Muscle of back (tissue), 11 donors: ENCODE measurements around the gene OMG. TPM values are rescaled to one million over a fixed set of nuclear protein-coding genes. Genes with fewer than 3 reads are reported as not detected.
"Not testable (repeated sequence)": the region's sequence is repeated elsewhere in the genome, so short reads cannot be mapped to it uniquely, and the experiment has no call there.

Source experiments
- DNase-seq, 3 donors: peaks; one replicate each; pipeline versions ENCODE4 v3.0.0 to v3.0.0-alpha.2; 2013
- polyA plus RNA-seq, 10 donors: library from polyadenylated mRNA; unstranded; fragments of 120-200 nt; gene quantifications; one replicate each; pipeline ENCODE4 v1.2.1, GENCODE V29; 2013; ENCODE audit not compliant: insufficient read length in 10 of 10

Gene OMG
- polyA plus RNA-seq, 10 donors = 0.09 to 0.84 (median 0.38) TPM

- DNase-seq = not testable (repeated sequence)
Observed at GRCh38 chr17:31262923-31263322, 34.1 kb downstream of the OMG start.

GRCh38 chr17:31261601-31262000, 35.4 kb downstream of the OMG start:
- DNase-seq = no peak

GRCh38 chr17:31260151-31260550, 36.9 kb downstream of the OMG start:
- DNase-seq = no peak

- no peak for DNase-seq
Observed at GRCh38 chr17:31256936-31257335, 40.1 kb downstream of the OMG start.

- DNase-seq = no peak
Observed at GRCh38 chr17:31254654-31255053, 42.4 kb downstream of the OMG start.

GRCh38 chr17:31252741-31253140, 44.3 kb downstream of the OMG start:
- DNase-seq = no peak

- DNase-seq = no peak
Observed at GRCh38 chr17:31251970-31252328, 45.1 kb downstream of the OMG start.

- no peak for DNase-seq
Observed at GRCh38 chr17:31251105-31251969, 45.7 kb downstream of the OMG start.

GRCh38 chr17:31250229-31250628, 46.8 kb downstream of the OMG start:
- DNase-seq = no peak

GRCh38 chr17:31249835-31250141, 47.3 kb downstream of the OMG start:
- no peak for DNase-seq

GRCh38 chr17:31248986-31249834, 47.8 kb downstream of the OMG start:
- peak in 1 of 3 donors; percentile 54 for DNase-seq

Other genes with a start within 250 kb of the OMG start
- gene NF1, start 202.3 kb downstream of the OMG start, polyA plus RNA-seq = 10 to 100 TPM; 18.9 to 31.2 (median 25.1) TPM
- gene EVI2B, start 16.8 kb upstream of the OMG start, polyA plus RNA-seq = 1 to 10 TPM; 1.3 to 9.4 (median 2.6) TPM
- gene EVI2A, start 24.4 kb upstream of the OMG start, polyA plus RNA-seq = 1 to 10 TPM; 1.3 to 5.9 (median 2.3) TPM
- gene RAB11FIP4, start 94.4 kb upstream of the OMG start, polyA plus RNA-seq = 1 to 10 TPM in 4 of 10 donors, under 1 TPM in 6; 0.39 to 1.7 (median 0.85) TPM